SU-DHL-6 (cell line): ENCODE results near the gene LMOD2.

ENCODE experiments used
- H2AFZ ChIP-seq: fragments of 200-600 bp; sonication (generic); 2 replicates; pipeline ENCODE4 v1.6.1; 2014; ENCODE audit warnings: low read depth, mild to moderate bottlenecking, moderate library complexity, mixed read lengths, antibody characterized with exemption, low read length; ENCODE audit not compliant: severe bottlenecking
- H3F3A ChIP-seq: fragments of 200-600 bp; shearing (Covaris generic); 2 replicates; pipeline ENCODE4 v1.6.0; 2016; ENCODE audit warnings: antibody characterized with exemption, mild to moderate bottlenecking; ENCODE audit not compliant: insufficient read depth
- H3K27ac ChIP-seq: fragments of 200-600 bp; sonication (generic); 2 replicates; pipeline ENCODE4 v1.5.1; 2016; ENCODE audit warnings: low read depth, mild to moderate bottlenecking, low read length, moderate library complexity, mixed read lengths
- H3K27me3 ChIP-seq: fragments of 200-600 bp; sonication (generic), shearing (Covaris generic); 2 replicates; pipeline ENCODE4 v1.6.0; 2014; ENCODE audit warnings: mild to moderate bottlenecking, low read length
- H3K36me3 ChIP-seq: fragments of 200-600 bp; sonication (generic); 2 replicates; pipeline ENCODE4 v1.6.1; 2014; ENCODE audit warnings: mild to moderate bottlenecking, low read length, mixed read lengths
- H3K4me2 ChIP-seq: fragments of 300-600, 200-600 bp; shearing (Covaris generic), sonication (generic); 2 replicates; pipeline ENCODE4 v1.6.0; 2014; ENCODE audit warnings: low read length, low read depth, mild to moderate bottlenecking; ENCODE audit not compliant: poor library complexity, severe bottlenecking
- H3K4me3 ChIP-seq: fragments of 200-600 bp; sonication (generic); 2 replicates; pipeline ENCODE4 v1.5.1; 2014; ENCODE audit warnings: antibody characterized with exemption, low read length, mild to moderate bottlenecking, mixed read lengths; ENCODE audit not compliant: insufficient read depth, poor library complexity, severe bottlenecking
- H3K79me2 ChIP-seq: fragments of 200-600 bp; sonication (generic); 2 replicates; pipeline ENCODE4 v1.6.1; 2014; ENCODE audit warnings: mild to moderate bottlenecking, low read length, moderate library complexity; ENCODE audit not compliant: insufficient read depth
- H3K9ac ChIP-seq: fragments of 200-600 bp; sonication (generic); 2 replicates; pipeline ENCODE4 v1.7.0; 2014; ENCODE audit warnings: mild to moderate bottlenecking, low read length
- H3K9me2 ChIP-seq: fragments of 200-600 bp; sonication (generic); replicated peaks from 2 replicates; pipeline ENCODE4 v1.6.1; 2014; ENCODE audit warnings: low read length; ENCODE audit not compliant: insufficient read depth
- H3K9me3 ChIP-seq: fragments of 200-600 bp; sonication (generic); 2 replicates; pipeline ENCODE4 v1.6.1; 2014; ENCODE audit warnings: low read length, mixed read lengths; ENCODE audit not compliant: insufficient read depth
- H4K20me1 ChIP-seq: fragments of 200-600 bp; sonication (generic); 2 replicates; pipeline ENCODE4 v1.6.1; 2014; ENCODE audit warnings: low read depth, mild to moderate bottlenecking, antibody characterized with exemption, low read length, moderate library complexity, mixed read lengths
- CTCF ChIP-seq: fragments of 200-600 bp; sonication (generic); IDR thresholded peaks from one replicate; pipeline ENCODE4 v1.5.1; 2017; ENCODE audit warnings: antibody characterized with exemption, mild to moderate bottlenecking, low read length, moderate library complexity; ENCODE audit not compliant: insufficient read depth, poor library complexity, severe bottlenecking
- EZH2phosphoT487 ChIP-seq: fragments of 200-600 bp; sonication (generic), shearing (Covaris generic); conservative IDR thresholded peaks from 2 replicates; pipeline ENCODE4 v1.6.1; 2018; ENCODE audit warnings: mild to moderate bottlenecking, antibody characterized with exemption, low read length, moderate library complexity, mixed read lengths

LMOD2 gene

GRCh38 chr7:123643495-123644441 lies 11.9 kb upstream of the LMOD2 start:
- no peaks in the 10 kb centered on the region for H3K36me3 ChIP-seq
- H4K20me1 ChIP-seq: no peaks in the 10 kb centered on the region
- no peaks in the 10 kb centered on the region for H3K79me2 ChIP-seq
- H3K27me3 ChIP-seq: no peaks in the 10 kb centered on the region
- no peak overlapping the region for H3K27ac ChIP-seq
- H3K4me3 ChIP-seq: no peak overlapping the region
- H3K9ac ChIP-seq: no peak overlapping the region
- no peak overlapping the region for H2AFZ ChIP-seq
- no peaks in the 10 kb centered on the region for H3K9me3 ChIP-seq
- no peak for TF ChIP-seq EZH2phosphoT487
- no peak for TF ChIP-seq CTCF
- H3K4me2 ChIP-seq: no peak overlapping the region
- no peaks in the 10 kb centered on the region for H3F3A ChIP-seq
- H3K9me2 ChIP-seq: no peaks in the 10 kb centered on the region

- Histone ChIP-seq H2AFZ (no peak overlapping the region), H3F3A (no peaks in the 10 kb centered on the region), H3K36me3 (no peaks in the 10 kb centered on the region), H3K9me3 (no peaks in the 10 kb centered on the region), H3K9me2 (no peaks in the 10 kb centered on the region), H3K4me2 (no peak overlapping the region), H3K27ac (no peak overlapping the region), H3K79me2 (no peaks in the 10 kb centered on the region), H4K20me1 (no peaks in the 10 kb centered on the region), H3K9ac (no peak overlapping the region), H3K4me3 (no peak overlapping the region), H3K27me3 (no peaks in the 10 kb centered on the region)
- TF ChIP-seq CTCF: no peak
- no peak for TF ChIP-seq EZH2phosphoT487
These were observed 10.2 kb upstream of the LMOD2 start for GRCh38 chr7:123645516-123645915.

DNA sequence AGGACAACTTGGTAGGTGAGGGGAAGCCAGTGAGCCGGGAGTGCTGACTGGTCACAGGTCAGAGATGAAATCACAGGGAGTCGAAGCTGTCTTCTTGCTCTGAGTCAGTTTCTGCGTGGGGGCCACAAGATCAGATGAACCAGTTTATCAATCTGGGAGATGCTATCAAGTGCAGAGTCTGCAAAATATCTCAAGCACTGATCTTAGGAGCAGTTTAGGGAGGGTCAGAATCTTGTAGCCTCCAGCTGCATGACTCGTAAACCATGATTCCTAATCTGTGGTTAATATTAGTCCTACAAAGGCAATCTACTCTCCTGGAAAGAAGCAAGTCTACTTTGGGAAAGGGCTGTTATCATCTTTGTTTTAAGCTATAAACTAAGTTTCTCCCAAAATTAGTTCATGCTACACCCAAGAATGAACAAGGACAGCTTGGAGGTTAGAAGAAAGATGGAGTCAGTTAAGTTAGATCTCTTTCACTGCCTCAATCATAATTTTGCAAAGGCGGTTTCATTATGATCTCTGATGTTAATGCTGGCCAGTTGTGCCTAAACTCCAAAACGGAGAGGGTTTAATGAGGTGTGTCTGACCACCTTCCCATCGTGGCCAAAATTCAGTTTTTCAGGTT lies 8.4 kb upstream of the LMOD2 start:
- Histone ChIP-seq H3K9me3 (no peaks in the 10 kb centered on the region), H3F3A (no peaks in the 10 kb centered on the region), H3K4me3 (no peak overlapping the region), H3K9me2 (no peaks in the 10 kb centered on the region), H3K27me3 (no peaks in the 10 kb centered on the region), H4K20me1 (no peaks in the 10 kb centered on the region), H3K27ac (no peak overlapping the region), H3K4me2 (no peak overlapping the region), H3K36me3 (no peaks in the 10 kb centered on the region), H3K9ac (no peak overlapping the region), H3K79me2 (no peaks in the 10 kb centered on the region), H2AFZ (no peak overlapping the region)
- no peak for TF ChIP-seq CTCF
- no peak for TF ChIP-seq EZH2phosphoT487
